ENCODE data around the gene ARPP21. TPM values are rescaled to one million over a fixed set of nuclear protein-coding genes. Genes with fewer than 3 reads are reported as not detected.

The ARPP21 gene
- total RNA-seq, 1 donor from 2014 or later, result not detected

- intact Hi-C loops (cut with micrococcal nuclease), result no loop called here
Measured at GRCh38 chr3:35733341-35733740, 94.0 kb downstream of the ARPP21 start.

DNA sequence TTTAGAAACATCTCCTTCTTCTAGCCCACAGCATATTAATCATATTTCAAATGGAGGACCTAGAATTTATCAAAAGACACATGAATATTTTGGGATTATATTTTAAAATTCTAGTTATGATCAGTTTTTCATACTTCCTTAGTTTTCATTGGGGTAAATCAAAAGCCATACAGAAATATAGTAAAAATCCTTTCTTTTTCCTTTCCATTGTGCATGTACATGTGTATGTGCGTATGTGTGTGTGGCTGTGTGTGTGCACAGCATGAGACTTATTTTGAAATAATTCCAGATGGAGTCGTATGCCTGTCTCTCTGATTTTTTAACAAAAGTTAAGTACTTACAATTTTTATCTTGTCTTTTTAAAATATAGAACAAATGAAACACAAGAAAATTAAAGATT lies 94.5 kb downstream of the ARPP21 start:
- ATAC-seq (ENCODE audit: low read depth) (no peak), DNase-seq (no peak)
- H3K36me3 Mint-ChIP-seq (ENCODE audit: low read depth), result no peaks in the 10 kb centered on the region
- ChIA-PET POLR2A (no interaction called here), CTCF (no interaction called here)
- intact Hi-C loops (cut with micrococcal nuclease), result no loop called here
- no peak overlapping the region for H3K4me3 Mint-ChIP-seq
- H3K27ac Mint-ChIP-seq, result no peak overlapping the region
- no peaks in the 10 kb centered on the region for H3K27me3 Mint-ChIP-seq
- TF ChIP-seq CTCF (IDR thresholded peaks at IDR 0.05), result no peak
- H3K4me1 Mint-ChIP-seq, result peaks cover 12% of the 10 kb centered on the region
- no peaks in the 10 kb centered on the region for H3K9me3 Mint-ChIP-seq

More at GRCh38 chr3:35733341-35733740, 94.0 kb downstream of the ARPP21 start:
- H3K27ac Mint-ChIP-seq, result no peak overlapping the region
- H3K4me1 Mint-ChIP-seq, result peaks cover 7% of the 10 kb centered on the region
- ATAC-seq (ENCODE audit: low read depth), result no peak
- POLR2A ChIA-PET, result no interaction called here
- H3K36me3 Mint-ChIP-seq (ENCODE audit: low read depth), result no peaks in the 10 kb centered on the region
- no peak for TF ChIP-seq CTCF (IDR thresholded peaks at IDR 0.05)
- H3K27me3 Mint-ChIP-seq, result no peaks in the 10 kb centered on the region
- no peak overlapping the region for H3K4me3 Mint-ChIP-seq
- CTCF ChIA-PET, result no interaction called here
- no peaks in the 10 kb centered on the region for H3K9me3 Mint-ChIP-seq
- no peak for DNase-seq

DNA sequence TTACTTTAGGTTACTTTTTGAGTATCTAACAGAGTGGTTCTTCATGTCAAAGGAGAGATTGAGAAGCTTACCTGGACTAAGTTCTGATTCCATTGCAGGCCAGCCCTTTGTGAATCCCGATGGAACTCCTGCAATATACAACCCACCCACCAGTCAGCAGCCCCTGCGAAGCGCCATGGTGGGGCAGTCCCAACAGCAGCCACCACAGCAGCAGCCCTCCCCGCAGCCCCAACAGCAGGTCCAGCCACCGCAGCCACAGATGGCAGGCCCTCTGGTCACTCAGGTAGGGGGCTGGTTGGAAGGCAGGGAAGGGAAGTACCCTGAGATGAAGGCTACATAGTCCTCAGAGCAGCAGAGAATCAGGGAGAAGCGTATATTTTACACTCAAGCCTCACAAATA lies 97.8 kb downstream of the ARPP21 start:
- peaks cover 23% of the 10 kb centered on the region for H3K4me1 Mint-ChIP-seq
- H3K36me3 Mint-ChIP-seq (ENCODE audit: low read depth), result no peaks in the 10 kb centered on the region
- H3K9me3 Mint-ChIP-seq, result no peaks in the 10 kb centered on the region
- intact Hi-C loops (cut with micrococcal nuclease), result no loop called here
- TF ChIP-seq CTCF (IDR thresholded peaks at IDR 0.05), result no peak
- H3K27me3 Mint-ChIP-seq, result no peaks in the 10 kb centered on the region
- CTCF ChIA-PET, result no interaction called here
- H3K4me3 Mint-ChIP-seq, result no peak overlapping the region
- DNase-seq (no peak), ATAC-seq (ENCODE audit: low read depth) (no peak)
- no peak overlapping the region for H3K27ac Mint-ChIP-seq
- POLR2A ChIA-PET, result no interaction called here

GRCh38 chr3:35737527-35737926 lies 98.2 kb downstream of the ARPP21 start:
- peaks cover 23% of the 10 kb centered on the region for H3K4me1 Mint-ChIP-seq
- H3K36me3 Mint-ChIP-seq (ENCODE audit: low read depth), result no peaks in the 10 kb centered on the region
- TF ChIP-seq CTCF (IDR thresholded peaks at IDR 0.05), result no peak
- ChIA-PET POLR2A (no interaction called here), CTCF (no interaction called here)
- intact Hi-C loops (cut with micrococcal nuclease), result no loop called here
- H3K27ac Mint-ChIP-seq, result no peak overlapping the region
- no peaks in the 10 kb centered on the region for H3K9me3 Mint-ChIP-seq
- no peak for ATAC-seq (ENCODE audit: low read depth)
- DNase-seq, result no peak
- H3K4me3 Mint-ChIP-seq, result no peak overlapping the region
- H3K27me3 Mint-ChIP-seq, result no peaks in the 10 kb centered on the region

- no peak overlapping the region for H3K27ac Mint-ChIP-seq
- DNase-seq, result no peak
- no peak for ATAC-seq (ENCODE audit: low read depth)
Measured at GRCh38 chr3:35737934-35738706, 98.8 kb downstream of the ARPP21 start.

More at GRCh38 chr3:35737934-35738706, 98.8 kb downstream of the ARPP21 start:
- Mint-ChIP-seq H3K27me3 (no peaks in the 10 kb centered on the region), H3K36me3 (ENCODE audit: low read depth) (no peaks in the 10 kb centered on the region), H3K4me1 (peaks cover 23% of the 10 kb centered on the region), H3K4me3 (no peak overlapping the region), H3K9me3 (no peaks in the 10 kb centered on the region)
- intact Hi-C loops (cut with micrococcal nuclease), result no loop called here
- TF ChIP-seq CTCF (IDR thresholded peaks at IDR 0.05), result no peak
- ChIA-PET POLR2A (no interaction called here), CTCF (no interaction called here)
